GM19397 (cell line): ENCODE data around the gene PLEKHG2.

Experiments
- ATAC-seq: cut with Tn5 transposase; IDR thresholded peaks from one replicate; pipeline ENCODE4 v1.9.1; 2021; ENCODE audit warnings: mild to moderate bottlenecking, moderate library complexity; ENCODE audit not compliant: unreplicated experiment

Gene PLEKHG2

DNA sequence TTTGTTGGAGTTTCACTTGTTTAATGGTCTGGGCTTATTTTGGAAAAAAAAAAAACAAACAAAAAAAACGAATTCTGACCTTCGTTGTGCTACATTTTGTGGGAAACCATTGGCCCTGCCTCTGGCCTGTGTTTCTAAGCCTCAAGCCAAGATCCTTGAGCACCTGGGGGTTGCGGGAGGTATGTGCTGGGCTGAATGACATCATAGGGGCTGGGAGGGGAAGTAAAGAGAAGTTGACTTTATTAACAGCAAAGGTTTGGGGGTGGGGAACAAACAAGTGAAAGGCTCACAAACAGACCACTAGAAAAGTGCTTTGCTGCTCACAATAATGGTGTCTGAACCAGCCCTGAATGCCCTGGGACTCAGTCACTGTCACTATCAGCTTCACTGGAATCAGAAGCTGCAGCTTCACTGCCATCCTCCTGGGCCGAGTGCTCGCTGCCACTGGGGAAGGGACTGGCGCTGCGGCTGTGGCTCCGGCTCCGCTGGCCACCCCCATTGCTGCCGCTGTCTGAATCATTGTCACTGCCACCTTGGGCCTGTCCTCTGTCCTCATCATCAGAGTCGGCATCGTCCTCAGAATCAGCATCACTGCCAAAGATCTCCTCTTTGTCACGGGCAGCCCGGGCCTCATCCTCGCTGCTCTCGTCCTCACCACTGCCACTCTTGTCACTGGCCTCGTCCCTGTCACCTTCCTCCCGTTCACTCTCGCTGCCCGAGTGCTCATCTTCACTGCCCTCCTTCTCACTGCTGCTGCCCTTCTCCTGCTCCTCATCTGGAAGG lies 26.6 kb upstream of the PLEKHG2 start:
- ATAC-seq: no peak

- no peak for ATAC-seq
Measured at GRCh38 chr19:39386557-39386956, 25.9 kb upstream of the PLEKHG2 start.

DNA sequence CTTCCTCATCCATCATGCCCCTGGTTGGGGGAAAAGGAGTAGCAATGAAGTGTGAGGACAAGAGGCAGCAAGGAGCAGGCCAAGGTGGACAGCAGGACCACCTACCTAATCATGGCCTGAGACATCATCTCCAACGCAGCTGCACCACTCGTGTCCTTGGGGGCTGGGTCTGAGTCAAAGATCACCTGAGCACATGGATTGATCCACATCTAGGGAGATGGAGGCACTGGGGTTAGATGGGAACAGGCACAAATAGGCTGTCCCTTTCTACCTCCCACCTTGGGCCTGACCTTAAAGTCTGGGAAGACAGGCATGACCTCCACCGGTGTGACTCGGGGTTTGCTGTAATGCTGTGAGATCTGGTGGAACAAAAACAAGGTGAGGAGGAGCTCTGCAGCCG lies 23.8 kb upstream of the PLEKHG2 start:
- ATAC-seq: no peak

GRCh38 chr19:39389631-39390414 lies 22.6 kb upstream of the PLEKHG2 start:
- no peak for ATAC-seq

DNA sequence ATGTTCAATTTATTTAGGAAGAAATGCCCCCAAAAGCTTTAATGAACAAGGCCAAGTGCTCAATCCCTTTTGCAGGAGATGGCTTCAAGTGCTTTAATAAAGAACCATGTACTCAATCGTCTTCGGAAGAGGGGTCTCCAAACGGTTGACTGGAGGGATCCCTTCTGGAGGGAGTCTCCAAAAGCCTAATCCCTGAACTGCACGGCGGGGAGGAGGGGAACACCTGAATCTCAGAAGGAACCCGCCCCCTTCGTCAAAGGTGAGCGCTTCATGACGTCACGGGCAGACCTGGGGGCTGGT lies 22.1 kb upstream of the PLEKHG2 start:
- ATAC-seq: no peak

GRCh38 chr19:39390751-39391437 lies 21.6 kb upstream of the PLEKHG2 start, which contains the start of the genes MED29 and PAF1:
Gene MED29 (plus strand): TSS chr19:39391378. CDS start chr19:39391423, 45 bp downstream.
Gene PAF1 (minus strand): TSS chr19:39391106. CDS start chr19:39390864, 242 bp downstream.
- peak; percentile 89 for ATAC-seq

DNA sequence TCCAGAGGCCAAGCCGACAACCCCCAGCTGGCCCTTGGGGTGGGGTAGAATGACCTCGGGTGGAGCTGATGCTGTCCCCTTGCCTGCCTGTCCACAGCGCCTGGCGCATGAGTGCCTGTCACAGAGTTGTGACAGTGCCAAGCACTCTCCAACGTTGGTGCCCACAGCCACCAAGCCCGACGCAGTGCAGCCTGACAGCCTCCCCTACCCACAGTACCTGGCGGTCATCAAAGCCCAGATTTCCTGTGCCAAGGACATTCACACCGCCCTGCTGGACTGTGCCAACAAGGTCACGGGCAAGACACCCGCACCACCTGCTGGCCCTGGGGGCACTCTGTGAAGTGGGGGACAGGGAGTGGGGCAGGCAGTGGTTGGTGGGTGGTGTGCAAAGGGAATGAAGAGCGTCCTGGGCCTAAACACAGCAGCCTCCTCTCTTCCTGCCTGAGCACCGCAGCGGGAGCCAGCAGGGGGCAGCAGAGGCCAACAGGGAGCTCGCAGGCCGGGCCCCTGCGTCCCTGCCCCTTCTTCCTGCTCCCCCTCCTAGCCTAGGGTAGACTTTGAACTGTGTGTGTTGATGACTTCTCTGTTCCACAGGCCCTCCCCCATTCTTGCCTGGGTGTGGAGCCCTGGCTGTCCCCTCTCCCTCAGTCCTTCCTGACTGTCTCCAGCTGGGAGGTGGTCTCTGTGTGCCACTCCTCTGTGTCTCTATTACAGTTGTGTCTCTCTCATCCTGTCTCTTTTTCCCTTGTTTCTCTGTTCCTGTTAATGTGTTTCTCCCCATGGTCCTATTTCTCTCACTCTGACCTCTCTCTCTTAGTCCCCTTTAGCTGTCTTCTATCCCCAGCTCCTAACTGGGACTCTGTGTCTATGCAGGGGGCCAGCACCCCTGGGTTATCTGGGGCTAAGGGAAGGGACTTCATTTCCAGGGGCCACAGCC lies 14.8 kb upstream of the PLEKHG2 start:
- ATAC-seq: no peak

GRCh38 chr19:39398297-39398864 lies 14.1 kb upstream of the PLEKHG2 start:
- no peak for ATAC-seq

DNA sequence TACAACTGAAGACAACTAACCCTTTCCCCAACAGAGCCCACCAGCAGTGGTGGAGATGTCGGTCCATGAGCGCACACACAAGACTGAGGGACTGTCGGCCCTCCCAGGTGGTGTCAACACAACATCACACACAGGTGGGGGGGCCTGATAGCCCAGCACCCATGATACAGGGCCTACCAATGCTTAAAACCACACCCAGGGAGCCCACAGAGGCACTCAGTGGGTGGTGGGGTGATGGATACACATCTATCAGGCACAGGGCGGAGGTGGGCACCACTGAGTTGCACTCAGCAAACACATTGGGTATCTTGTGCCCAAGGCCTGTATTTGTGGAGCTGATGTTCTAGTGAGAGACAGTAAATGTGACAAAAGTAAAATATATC lies 12.8 kb upstream of the PLEKHG2 start:
- ATAC-seq: no peak

DNA sequence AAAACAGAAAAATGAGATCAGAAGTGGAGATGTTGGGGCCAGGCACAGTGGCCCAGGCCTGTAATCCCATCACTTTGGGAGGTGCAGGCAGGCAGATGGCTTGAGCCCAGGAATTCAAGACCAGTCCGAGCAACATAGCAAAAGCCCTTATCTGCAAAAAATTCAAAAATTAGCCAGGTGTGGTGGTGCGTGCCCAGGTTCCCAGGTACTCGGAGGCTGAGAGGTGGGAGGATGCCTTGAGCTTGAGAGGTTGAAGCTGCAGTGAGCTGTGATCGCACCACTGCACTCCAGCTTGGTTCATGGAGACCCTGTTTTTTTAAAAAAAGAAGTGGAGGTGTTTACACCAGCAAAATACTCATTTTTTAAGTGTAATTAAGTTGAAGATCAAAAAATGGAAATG lies 12.4 kb upstream of the PLEKHG2 start:
- no peak for ATAC-seq

GRCh38 chr19:39401070-39401548 lies 11.4 kb upstream of the PLEKHG2 start:
- peak; percentile 3 for ATAC-seq

DNA sequence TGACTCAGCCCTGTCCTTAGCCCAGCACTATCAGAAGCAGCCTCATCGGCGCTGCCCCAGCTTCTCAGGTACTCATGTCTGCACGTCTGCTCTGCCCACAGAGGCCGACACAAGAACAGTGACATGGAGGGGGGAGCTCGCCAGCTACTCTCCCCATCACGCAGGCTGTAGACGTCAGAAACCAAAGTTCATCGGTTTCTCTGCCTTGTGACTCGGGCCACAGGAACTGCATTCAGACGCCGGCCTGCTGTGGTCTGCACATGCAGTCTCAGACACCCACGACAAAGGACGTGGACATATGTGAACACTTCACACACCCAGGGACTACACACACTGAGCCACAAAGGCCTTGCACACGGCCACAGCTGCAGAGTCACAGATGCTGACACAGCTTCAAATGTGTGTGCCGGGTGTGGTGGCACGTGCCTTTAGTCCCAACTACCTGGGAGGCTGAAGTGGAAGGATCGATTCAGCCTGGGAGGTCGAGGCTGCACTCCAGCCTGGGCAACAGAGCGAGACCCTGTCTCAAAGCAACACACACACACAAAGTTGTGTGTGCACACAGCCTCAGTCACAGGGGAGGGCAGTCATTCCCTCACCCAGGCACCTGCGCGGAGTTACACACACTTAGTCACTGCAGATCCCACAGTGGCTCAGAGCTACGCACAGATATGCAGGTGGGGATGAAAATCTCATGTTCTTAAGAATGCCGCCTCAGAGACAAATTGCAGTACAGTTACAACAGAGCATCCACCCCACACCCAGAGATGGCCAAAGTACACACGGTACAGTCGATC lies 10.7 kb upstream of the PLEKHG2 start:
- peak; percentile 24 for ATAC-seq

- ATAC-seq: peak; percentile 22
Measured at GRCh38 chr19:39402346-39403300, 9.8 kb upstream of the PLEKHG2 start.

DNA sequence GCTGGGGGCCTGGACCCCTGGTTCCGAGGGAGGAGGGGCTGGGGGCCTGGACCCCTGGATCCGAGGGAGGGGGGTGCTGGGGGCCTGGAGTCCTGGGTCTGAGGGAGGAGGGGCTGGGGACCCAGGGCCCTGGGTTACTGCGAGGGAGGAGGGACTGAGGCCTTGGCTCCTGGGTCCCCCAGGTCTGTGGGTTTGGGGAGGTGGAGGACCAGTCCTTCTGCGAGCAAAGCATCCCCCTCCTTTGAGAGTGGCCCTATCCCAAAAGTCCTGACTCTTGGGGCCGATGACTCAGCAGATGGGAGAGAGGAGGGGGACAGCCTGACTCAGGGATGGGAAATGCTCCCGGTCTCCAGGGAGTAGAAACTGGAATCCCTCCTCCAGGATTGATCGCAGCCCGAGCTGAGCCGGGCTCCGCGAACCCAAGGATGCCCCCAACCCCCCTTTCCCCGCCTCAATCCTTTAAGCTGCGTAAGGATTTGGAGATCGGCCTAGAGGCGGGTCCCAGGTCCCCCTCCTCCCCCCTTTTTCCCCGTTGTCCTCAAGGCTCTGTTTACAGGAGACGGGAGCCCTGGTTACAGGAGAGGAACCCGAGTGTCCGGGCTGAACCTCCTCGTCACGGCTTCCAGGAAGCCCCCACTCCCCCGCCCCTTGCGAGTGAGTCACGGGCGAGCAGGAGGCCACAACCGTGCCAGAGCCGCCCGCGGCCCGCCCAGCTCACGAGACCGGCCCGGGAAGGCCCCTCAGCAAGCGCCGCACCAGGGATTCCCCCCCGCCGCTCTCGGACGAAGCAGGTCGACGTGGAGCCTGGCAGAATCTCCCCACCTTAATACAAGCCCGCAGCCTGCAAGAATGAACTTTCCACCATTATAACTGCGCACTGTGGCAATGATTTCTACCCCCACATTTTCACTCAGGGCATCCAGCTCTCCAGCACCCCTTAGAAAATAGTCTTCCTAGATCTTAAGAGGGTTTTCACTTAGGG lies 8.8 kb upstream of the PLEKHG2 start:
- peak; percentile 28 for ATAC-seq

DNA sequence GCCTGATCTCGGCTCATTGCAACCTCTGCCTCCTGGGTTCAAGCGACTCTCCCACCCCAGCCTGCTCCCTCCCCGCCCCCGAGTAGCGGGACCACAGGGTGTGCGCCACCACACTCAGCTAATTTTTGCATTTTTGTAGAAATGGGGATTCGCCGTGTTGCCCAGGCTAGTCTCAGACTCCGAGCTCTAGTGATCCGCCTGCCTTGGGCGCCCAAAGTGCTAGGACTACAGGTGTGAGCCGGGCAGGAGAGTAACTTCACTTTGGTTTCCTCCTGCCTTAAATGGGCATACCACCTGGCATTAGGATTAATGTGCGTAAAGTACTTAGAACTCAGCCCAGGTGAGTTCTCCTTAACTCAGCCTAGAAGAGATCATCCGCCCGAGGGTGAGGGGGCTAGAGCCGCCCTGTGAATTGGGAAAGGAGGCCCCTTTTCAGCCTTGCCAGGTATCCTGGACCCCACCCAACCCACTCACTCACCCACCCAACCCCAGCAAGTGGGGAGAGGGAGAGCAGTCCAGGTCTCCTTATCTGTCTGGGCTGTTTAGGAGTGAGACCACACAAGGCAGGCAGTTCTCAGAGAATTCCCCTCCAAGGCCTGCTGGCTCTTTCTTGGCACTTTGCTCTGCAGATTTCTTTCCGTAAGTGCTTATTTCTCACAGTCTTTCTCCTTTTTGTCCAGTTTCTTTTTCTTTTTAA lies 7.1 kb upstream of the PLEKHG2 start:
- ATAC-seq: no peak

- no peak for ATAC-seq
Measured at GRCh38 chr19:39405958-39406655, 6.4 kb upstream of the PLEKHG2 start.
